ENCODE results near the gene ANKRD7.
"Not testable (repeated sequence)": the region's sequence is repeated elsewhere in the genome, so short reads cannot be mapped to it uniquely, and the experiment has no call there.

Gene ANKRD7

GRCh38 chr7:118233799-118234198, 9.3 kb downstream of the ANKRD7 start:
- no peak for DNase-seq (ENCODE audit: low read depth)

GRCh38 chr7:118239014-118239413, 14.5 kb downstream of the ANKRD7 start:
- DNase-seq (ENCODE audit: low read depth): no peak

- DNase-seq (ENCODE audit: low read depth): not testable (repeated sequence)
Measured at GRCh38 chr7:118240320-118240719, 15.8 kb downstream of the ANKRD7 start.

- no peak for DNase-seq (ENCODE audit: low read depth)
Measured at GRCh38 chr7:118243695-118244094, 19.2 kb downstream of the ANKRD7 start.

DNA sequence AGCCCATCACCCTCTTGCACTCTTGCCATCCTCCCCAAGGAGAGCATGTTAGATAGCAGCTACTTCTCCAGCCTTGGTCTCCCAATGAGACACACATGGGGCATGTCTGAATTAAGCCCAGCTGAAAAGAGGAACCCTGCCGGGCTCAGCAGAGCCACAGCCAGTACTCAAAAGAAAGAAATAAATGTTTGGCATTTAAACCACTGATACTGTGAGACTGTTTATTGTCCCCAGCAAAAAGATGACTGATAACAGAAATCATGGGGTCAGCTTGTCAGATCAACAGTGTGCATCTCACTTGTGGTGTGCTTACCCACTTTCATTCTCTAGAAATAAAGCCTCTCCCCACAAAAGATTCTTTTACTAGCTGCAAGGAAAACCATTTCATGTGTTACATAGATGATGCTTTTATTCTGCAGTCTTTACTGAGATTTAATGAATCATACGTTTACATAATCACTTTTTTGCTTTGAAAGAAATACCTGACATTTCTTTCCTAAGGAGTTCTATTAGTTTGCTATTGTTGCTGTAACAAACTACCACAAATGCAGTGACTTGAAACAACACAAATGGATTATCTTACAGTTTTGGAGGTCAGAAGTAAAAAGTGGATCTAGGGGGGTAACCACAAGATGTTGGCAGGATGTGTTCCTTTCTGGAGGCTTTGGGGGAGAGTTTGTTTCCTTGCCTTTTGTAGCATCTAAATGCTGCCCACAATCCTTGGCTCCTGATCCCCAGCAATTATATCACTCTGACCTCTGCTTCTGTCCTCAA, 20.9 kb downstream of the ANKRD7 start:
- no peak for DNase-seq (ENCODE audit: low read depth)

DNA sequence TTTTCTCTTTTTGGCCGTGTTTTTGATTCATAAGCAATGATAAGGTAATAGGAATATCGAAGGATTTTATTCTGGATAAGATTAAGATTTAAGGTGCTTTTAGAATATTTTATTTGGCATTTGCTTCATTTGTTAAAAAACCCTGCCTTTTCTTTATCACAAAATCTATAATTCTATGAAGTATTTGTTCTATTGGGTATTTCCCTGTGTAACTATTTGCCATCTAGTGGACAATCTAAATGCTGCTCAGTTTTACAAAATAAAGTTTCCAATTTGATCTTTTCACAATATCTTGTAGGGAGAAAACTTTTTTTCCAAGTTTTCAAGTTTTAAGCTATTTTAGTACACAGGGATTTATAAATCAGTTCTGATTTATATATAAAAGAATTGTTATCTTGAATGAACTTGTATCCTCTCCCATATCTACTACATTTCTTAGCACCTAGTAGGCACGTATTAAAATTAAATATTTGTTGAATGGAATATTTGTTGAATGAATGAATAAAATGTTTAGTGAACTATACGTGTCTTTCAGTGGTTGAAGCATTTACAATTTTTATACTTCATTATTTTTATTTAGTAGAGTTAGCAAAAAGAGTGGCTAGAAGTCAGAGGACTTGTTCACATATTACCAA, 26.5 kb downstream of the ANKRD7 start:
- no peak for DNase-seq (ENCODE audit: low read depth)

DNA sequence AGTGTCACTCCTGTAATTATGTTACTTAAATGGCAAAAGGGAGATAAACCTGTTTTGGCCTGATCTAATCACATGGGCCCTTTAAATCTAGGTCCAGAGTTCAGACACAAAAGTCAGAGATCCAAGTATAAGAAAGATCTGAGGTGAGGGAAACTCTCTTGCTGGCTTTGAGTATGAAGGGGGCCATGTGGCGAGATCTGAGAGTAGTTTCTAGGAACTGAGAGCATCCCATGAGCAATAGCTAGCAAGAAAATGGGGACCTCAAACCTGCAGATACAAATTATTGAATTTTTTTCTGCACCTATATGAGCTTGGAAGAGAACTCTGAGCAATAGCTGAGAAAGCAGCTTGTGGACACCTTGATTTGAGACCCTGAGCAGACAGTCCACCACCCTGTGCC, 27.6 kb downstream of the ANKRD7 start:
- no peak for DNase-seq (ENCODE audit: low read depth)

DNA sequence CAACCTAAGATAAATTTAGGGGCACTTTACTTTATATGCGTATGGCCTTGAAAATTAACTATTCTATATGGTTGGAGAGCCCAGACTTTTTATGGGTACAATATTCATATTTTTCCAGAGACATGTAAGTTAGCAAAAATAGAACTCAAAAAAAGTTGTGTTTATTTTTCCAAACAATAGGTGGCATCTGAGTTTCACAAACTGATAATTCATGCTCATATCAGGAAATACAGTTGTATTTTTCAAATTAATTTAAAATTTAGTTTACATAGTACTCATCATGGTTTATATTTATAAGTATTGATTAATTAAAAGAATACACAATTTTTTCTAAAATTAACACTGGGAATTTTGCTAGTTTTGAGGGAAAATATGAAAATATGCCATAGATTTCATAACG, 34.6 kb downstream of the ANKRD7 start:
- no peak for DNase-seq (ENCODE audit: low read depth)

DNA sequence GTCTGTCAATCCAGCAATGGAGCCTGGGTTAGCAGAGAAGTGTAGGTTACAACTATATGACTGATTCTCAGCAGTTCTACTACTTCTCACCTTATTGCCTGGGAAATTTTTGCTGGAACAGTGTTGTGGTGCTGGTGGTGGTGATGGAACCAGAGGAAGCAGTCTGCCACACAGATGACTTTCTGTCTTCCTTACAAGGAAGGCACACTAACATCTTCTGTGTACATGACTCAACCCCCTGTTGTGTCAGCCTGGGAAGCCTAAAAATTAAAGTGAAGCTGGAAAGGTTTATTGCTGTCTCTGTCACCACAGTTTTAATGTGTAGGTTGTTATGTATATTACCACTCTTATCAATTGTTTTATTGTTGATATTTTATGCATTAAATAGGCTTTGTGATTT, 40.3 kb downstream of the ANKRD7 start:
- no peak for DNase-seq (ENCODE audit: low read depth)

DNA sequence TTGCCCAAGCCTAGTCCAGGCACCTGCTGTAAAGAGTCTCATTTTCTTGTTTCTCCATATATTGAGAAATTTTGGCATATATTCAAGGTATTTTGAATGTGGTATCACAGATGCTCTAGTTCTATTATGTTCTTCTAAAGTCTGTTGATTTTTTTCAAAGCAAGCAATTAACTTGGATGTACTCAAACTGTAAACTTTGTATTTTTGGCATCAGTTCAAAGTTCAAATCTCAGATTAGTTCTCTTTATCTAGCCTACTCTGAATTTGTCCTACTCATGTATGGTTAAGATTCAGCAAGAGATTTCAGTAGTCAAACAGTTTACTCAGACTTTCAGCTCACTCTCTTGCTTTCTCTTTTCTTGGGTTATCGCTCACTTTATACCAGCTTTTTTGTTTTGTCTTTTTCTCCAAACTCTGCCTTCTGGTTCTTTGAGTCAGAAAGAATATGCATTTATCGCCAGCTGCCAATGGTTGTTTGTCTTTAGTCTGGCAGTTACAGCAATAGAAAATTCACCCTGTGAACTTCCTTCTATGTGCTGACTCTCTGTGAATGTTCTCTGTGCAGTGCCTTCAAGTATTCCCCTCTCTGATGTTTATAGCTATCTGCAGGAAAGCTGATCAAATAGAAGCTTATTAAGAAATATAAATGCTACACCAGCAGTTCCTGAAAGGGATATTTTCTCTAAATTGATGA, 56.0 kb downstream of the ANKRD7 start:
- DNase-seq (ENCODE audit: low read depth): no peak

DNA sequence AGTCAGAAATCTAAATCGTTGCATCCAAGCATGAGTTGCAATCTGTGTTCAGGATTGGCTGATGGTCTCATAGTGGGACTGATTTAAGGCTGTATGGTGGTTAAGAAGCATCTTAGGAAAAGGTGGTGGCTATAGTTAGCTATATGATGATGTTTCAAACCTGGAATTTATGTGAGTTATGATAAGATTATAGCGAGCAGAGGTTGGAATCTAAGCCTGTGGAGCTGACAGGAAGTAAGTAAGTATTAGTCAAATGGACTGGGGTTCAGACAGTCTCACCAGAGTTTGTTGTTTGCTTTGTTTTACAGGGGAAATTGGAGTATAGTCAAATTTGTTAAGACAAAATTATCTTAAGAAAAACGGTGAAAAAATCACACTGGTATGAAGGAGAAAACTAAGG, 56.7 kb downstream of the ANKRD7 start:
- DNase-seq (ENCODE audit: low read depth): no peak

DNA sequence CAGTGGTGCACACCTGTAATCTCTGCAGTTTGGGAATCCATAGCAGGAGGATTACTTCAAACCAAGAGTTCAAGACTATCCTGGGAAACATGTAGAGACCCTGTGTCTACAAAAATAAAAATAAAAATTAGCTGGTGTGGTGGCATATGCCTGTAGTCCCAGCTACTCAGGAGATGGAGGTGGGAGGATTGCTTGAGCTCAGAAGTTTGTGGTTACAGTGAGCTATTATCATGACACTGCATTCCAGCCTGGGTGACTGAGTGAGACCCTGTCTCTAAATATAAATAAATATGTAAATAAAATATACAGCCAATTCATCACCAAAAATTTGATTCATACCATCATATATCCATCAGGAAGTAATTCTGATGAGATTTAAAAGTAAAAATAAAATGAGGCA, 60.9 kb downstream of the ANKRD7 start:
- DNase-seq (ENCODE audit: low read depth): no peak

- DNase-seq (ENCODE audit: low read depth): no peak
Measured at GRCh38 chr7:118286131-118286530, 61.6 kb downstream of the ANKRD7 start.

DNA sequence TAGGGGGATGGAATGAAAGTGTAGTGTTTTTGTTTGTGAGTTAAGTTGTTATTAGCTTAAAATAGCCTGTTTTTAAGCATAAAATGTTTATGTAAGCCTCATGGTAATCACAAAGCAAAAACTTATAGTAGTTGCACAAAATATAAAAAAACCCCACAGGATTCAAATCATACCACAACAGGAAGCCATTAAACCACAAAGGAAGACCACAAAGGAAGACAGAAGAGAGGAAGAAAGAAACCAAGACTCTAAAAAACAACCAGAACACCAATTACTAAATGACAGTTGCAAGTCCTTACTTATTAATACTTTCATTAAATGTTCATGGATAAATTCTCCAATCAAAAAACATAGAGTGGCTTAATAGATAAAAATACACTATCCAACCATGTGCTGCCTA, 63.6 kb downstream of the ANKRD7 start:
- no peak for DNase-seq (ENCODE audit: low read depth)

DNA sequence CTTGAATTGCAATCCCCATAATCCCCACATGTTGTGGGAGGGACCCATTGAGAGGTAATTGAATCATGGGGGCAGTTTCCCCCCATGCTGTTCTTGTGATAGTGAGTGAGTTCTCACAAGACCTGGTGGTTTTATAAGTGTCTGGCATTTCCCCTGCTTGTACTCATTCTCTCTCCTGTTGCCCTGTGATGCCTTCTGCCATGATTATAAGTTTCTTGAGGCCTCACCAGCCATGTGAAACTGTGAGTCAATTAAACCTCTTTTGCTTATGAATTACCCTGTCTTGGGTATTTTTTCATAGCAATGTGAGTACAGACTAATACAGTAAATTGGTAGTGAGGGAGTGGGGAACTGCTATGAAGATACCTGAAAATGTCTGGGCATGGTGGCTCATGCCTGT, 65.0 kb downstream of the ANKRD7 start:
- DNase-seq (ENCODE audit: low read depth): no peak
